CD4-positive, alpha-beta T cell treated with Interleukin-6 at 100 ng/mL for 8 hours (primary cell): ENCODE data around the gene LRGUK.
"Not testable (repeated sequence)": the region's sequence is repeated elsewhere in the genome, so short reads cannot be mapped to it uniquely, and the experiment has no call there.

Source experiments
- DNase-seq: peaks from one replicate; pipeline ENCODE4 v3.0.0-alpha.2; 2020; ENCODE audit warnings: mixed read lengths, low spot score

Gene LRGUK

GRCh38 chr7:134187893-134188292 is 60.8 kb downstream of the LRGUK start:
- no peak for DNase-seq

GRCh38 chr7:134188311-134188710 is 61.2 kb downstream of the LRGUK start:
- DNase-seq = no peak

DNA sequence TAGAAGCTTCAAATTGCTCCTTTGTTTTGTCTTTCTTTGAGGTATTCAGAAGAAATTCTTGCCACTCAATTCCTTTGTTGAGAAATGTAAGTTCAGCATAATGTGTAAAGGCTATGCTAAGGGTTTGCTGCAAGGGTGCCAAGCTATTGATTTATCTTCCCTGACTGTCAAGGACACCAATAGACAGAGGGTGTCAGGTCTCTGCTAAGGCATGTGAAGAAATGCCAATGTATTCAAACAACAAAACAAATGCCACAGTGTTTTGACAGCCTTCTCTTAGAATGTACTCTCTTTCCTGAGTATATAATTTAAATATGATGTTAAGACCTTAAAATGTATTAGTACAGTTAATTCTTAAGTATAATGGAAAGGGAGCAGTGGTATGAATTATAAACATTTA is 62.4 kb downstream of the LRGUK start:
- no peak for DNase-seq

- no peak for DNase-seq
Measured at GRCh38 chr7:134191876-134192275, 64.7 kb downstream of the LRGUK start.

GRCh38 chr7:134193240-134193639 is 66.1 kb downstream of the LRGUK start:
- DNase-seq = no peak

DNA sequence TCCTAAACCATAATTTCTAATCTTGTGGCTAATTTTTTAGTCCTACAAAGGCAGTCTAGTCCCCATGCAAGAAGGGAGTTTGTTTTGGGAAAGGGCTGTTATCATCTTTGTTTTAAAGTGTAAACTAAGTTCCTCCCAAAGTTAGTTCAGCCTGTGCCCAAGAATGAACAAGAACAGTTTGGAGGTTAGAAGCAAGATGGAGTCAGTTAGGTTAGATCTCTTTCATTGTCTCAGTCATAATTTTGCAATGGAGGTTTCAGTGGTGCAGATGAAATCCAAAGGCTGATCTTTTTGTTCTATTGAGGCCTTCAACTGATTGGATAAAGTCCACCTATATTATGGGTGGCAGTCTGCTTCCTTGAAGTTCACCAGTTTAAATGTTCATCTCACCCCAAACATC is 68.1 kb downstream of the LRGUK start:
- no peak for DNase-seq

DNA sequence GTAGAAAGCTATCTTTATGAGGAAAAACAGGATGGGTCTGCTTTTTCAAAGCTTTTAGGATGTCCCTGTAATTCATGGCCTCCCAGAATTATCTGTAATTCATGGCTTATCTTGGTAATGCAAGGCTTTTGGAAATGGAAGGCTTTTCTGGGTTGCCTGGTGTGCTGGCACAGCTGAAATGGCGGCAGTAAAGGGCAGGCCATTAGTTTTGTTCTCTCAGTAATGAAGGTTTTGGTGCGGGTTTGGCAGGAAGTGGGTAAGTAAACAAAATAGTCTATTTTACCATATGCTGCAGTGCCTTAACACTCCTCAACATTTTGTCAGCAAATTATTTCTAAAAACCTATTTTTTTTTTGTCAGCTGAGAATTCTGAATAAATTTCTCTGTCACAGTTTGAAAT is 69.3 kb downstream of the LRGUK start:
- DNase-seq = no peak

- DNase-seq = no peak
Measured at GRCh38 chr7:134197345-134197744, 70.2 kb downstream of the LRGUK start.

DNA sequence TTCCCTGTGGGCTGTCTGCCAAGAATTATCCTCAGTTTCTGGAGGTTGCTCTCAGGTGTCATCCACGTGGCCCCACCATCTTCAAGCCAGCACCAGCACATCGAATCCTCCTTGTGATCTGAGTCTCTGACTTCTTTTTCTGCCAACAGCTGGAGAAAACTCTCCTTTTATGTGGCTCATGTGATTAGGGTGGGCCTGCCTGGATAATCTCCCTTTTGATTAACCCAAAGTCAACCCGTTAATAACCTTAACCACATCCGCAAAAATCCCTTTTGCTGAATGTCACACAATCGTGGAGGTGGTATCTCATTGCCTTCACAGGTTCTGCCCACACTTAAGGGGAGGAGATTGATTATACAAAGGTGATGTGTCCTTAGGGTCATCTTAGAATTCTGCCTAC is 73.8 kb downstream of the LRGUK start:
- no peak for DNase-seq

DNA sequence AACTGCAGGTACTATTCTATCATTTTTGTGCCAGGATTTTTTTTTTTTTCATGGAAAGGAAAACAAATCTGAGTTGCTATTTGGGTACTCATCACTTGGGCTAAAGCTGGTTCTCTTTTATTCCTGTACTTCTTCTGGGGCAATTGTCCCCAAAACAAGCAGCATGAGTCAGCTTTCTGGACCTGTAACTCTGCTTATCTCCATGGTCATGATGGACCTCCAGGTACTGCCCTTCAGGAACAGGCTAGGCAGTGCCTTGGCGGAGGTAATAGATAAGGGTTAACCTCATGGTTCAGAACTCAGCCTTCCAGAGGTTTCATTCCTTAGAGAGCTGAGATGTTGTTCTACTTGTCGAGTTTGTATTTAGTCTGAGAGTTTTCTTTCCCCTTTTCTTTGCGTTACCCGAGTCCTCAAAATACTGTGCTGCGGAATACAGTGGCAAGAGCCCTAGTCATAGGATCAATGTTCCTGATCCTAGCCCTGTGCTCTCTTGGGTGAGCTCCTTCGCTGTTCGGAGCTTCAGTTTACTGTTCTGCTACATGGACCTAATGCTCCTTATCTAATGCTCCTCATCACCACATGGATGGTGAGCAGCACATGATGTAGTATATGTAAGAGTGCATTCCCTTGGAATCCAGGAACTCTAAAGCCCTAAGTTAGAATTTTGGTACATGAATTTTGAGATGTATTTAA is 74.6 kb downstream of the LRGUK start:
- DNase-seq = no peak

DNA sequence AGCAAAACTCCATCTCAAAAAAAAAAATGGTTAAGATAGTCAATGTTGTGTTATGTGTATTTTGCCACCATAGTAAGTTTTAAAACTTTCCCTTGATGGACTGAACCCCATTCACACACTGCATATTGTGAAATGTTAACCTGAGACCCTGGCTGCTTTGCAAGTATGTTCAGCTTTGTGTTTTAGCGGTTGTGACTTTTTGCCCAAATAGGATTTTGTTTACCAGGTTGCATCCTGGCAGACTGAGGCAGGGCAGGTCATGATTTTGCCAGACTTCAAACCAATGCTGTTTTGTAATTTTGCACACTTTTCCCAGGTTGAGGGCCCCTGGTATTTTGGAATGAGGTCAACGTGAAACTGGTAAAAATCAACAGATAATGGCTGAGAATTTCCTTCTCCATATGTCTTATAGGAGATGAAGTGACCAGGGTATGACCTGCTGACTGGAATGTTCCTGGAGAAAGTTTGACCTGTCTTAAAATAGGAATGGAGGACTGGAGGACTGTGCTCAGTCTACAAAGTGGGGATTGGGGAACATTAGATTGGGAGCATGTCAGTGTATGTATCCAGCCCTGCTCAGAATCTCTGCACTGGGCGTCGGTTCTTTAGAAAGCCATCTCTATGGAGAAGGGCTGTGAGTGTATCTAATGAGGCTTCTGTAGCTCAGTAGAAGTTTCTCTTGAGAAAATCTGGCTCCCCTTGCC is 76.2 kb downstream of the LRGUK start:
- DNase-seq = no peak

- no peak for DNase-seq
Measured at GRCh38 chr7:134209322-134210015, 82.3 kb downstream of the LRGUK start.

DNA sequence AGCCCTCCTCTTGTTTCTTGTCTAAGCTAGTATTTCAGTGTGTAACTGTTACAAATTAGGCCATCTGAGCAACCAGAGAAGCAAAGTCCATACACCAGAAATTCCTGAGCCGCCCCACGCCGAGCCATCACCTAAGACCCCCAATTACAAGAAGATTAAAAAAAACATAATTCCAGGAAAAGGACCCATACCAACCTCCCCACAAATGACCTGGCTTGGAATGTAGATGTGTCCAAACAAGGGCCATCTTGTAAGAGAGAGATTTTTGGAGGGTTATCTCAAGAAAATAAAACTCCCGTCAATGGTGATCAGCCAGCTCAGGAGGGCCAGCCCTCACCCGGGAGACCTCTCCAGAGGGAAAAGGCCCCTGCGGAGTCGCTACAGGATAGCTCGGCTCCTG is 83.1 kb downstream of the LRGUK start:
- no peak for DNase-seq

GRCh38 chr7:134210976-134211663 is 84.0 kb downstream of the LRGUK start:
- DNase-seq = no peak

DNA sequence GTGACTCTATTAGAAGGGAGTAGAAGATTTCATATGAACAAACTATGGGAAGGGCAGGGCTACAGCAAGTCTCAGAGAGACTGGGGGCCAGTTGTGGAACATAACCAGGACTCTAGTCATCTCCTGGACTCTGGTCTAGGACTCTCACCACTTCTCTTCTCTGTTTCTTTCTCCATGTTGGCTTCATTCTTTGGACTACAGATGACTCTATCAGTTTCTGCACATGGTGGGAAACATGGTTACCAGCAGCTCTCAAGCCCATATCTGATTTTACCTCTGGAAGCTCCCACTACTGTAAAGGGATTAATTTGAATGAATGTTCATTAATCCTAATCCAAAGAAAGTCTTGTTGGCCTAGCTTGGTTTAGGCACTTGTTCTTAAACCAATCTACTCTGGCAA is 84.7 kb downstream of the LRGUK start:
- DNase-seq = no peak

DNA sequence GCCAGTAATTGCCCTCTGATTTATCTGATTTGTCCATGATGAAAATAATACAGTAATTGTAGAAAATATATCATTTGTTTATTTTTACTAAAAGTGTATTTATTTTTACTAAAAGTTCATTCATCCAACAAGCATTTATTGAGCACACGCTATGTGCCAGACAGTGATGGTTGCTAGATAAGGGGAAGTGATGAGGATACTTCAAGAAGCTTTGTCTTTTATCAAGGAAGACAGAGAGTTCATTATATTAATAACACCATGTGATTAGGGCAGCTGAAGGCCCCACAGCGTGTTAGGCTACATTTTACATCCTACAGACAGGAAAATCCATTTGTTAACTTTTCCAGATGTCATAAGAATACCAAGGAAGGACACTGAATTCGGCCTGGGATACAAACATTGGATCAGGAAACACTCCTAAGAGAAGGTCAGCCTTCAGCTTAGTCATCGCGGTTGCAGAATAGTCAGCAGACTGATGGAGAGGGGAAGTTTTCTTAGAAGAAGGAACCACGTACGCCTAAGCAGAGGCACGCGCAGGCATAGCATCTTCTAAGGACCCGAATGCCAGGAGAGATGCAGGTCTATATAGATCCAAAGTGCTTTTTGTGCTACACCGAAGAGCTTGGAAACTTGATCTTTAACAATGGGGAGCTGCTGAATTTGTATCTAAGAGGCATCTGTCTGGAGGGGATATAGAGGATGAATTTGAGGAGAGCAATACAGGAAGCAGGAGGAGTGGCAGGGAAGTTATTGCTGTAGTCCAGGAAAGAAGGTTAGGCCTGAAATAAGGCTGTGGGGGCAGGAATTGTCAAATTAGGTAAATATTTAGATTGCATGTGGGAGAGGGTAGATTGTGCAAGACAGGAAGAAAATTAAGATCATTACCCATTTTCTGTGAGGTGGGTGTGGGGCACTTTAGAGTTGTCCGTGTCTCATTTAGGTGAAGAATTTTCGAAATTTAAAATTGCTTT is 85.7 kb downstream of the LRGUK start:
- DNase-seq = no peak

DNA sequence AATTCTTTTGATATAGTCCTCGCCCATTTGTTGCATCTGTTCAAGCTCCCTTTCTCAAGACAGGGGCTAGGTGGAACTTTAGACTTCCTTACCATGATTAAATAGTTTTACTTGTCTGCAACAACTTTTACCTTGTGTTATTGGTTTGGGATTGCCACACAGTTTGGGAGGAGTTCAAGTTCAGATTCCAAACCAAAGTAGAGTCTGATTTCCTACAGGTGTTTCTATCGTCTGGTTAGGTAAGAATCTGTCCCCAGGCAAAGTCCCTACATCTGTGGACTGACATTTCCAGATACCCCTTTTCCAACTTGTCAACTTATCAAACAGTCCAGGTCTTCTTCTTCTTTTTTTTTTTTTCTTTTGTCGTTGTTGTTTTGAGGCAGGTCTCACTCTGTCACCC is 93.1 kb downstream of the LRGUK start:
- no peak for DNase-seq

GRCh38 chr7:134231296-134231695 is 104.2 kb downstream of the LRGUK start:
- DNase-seq = not testable (repeated sequence)

GRCh38 chr7:134234216-134234615 is 107.1 kb downstream of the LRGUK start:
- no peak for DNase-seq

- DNase-seq = no peak
Measured at GRCh38 chr7:134245253-134245652, 118.1 kb downstream of the LRGUK start.

DNA sequence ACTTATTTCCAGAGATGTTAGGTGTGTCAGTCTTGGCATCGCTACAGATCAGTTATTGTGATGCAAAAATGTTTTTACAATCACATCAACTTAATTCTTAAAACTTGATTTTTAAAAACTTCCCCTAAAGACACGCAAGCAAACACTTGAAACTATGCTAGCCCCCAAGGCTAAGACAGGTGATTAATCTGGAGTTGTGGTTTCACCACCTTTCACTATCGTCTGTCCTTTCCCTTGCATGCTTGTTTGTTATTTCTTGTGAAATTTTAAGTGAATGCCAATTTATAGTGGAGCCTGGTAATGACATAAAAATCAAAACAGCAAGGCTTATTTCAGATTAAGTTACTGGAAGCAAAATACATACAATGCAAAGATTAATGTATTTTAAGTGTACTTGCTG is 119.2 kb downstream of the LRGUK start:
- no peak for DNase-seq

DNA sequence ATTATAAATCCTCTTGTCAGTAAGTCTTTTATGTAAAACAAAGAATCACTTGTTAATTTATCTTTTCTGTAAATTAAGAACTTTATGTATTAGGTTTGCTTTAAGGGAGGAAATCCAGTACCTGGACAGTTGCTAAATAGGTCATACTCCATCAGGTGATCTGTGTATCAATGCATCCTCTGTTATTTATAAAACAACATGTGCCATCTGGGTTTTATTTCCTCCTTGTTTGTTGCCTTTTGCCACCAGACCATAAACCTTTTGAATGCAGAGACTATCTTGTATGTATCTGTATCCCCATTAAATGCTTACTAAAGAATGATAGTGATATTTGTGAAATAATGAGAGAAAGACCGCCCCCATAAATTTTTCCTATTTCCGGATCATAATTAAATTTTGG is 119.6 kb downstream of the LRGUK start:
- DNase-seq = no peak
